GM18873 (cell line): ENCODE measurements around the gene NR5A1.

ENCODE experiments used
- ATAC-seq: cut with Tn5 transposase; IDR thresholded peaks from one replicate; pipeline ENCODE4 v1.9.1; 2021; ENCODE audit warnings: mild to moderate bottlenecking, moderate library complexity, moderate number of reproducible peaks; ENCODE audit not compliant: unreplicated experiment, low FRiP score

Gene NR5A1

GRCh38 chr9:124506931-124507879 is at the start of gene NR5A1:
NR5A1 (minus strand) TSS chr9:124507399; CDS start chr9:124503395, 4,004 bp downstream.
- ATAC-seq, result no peak

- no peak for ATAC-seq
These were observed 47.8 kb upstream of the NR5A1 start for GRCh38 chr9:124555043-124555442.

GRCh38 chr9:124553738-124554137 is 46.5 kb upstream of the NR5A1 start:
- no peak for ATAC-seq

GRCh38 chr9:124552273-124552605 is 45.0 kb upstream of the NR5A1 start:
- no peak for ATAC-seq

- no peak for ATAC-seq
These were observed 44.5 kb upstream of the NR5A1 start for GRCh38 chr9:124551472-124552272.

GRCh38 chr9:124550072-124550471 is 42.9 kb upstream of the NR5A1 start:
- ATAC-seq, result no peak

- no peak for ATAC-seq
These were observed 41.8 kb upstream of the NR5A1 start for GRCh38 chr9:124549016-124549415.

- no peak for ATAC-seq
These were observed 37.3 kb upstream of the NR5A1 start for GRCh38 chr9:124544535-124544934.

GRCh38 chr9:124541824-124542223 is 34.6 kb upstream of the NR5A1 start:
- no peak for ATAC-seq

GRCh38 chr9:124537926-124538325 is 30.7 kb upstream of the NR5A1 start:
- ATAC-seq, result no peak

GRCh38 chr9:124535846-124536245 is 28.6 kb upstream of the NR5A1 start:
- no peak for ATAC-seq

GRCh38 chr9:124532897-124533296 is 25.7 kb upstream of the NR5A1 start:
- no peak for ATAC-seq

- ATAC-seq, result no peak
These were observed 23.9 kb upstream of the NR5A1 start for GRCh38 chr9:124531115-124531514.

GRCh38 chr9:124530246-124530645 is 23.0 kb upstream of the NR5A1 start:
- ATAC-seq, result no peak

GRCh38 chr9:124527781-124528180 is 20.6 kb upstream of the NR5A1 start:
- no peak for ATAC-seq

- ATAC-seq, result no peak
These were observed 19.0 kb upstream of the NR5A1 start for GRCh38 chr9:124526174-124526573.

GRCh38 chr9:124522121-124523098 is 15.2 kb upstream of the NR5A1 start:
- no peak for ATAC-seq

GRCh38 chr9:124521142-124521541 is 13.9 kb upstream of the NR5A1 start:
- ATAC-seq, result no peak

GRCh38 chr9:124520206-124520596 is 13.0 kb upstream of the NR5A1 start:
- no peak for ATAC-seq

- no peak for ATAC-seq
These were observed 10.9 kb upstream of the NR5A1 start for GRCh38 chr9:124518116-124518515.
